IPS-18c (cell line): ENCODE data around the gene CITED4.

ENCODE experiments used
- H3K4me3 ChIP-seq: 2 replicates; pipeline ENCODE4 v1.7.0; 2013; ENCODE audit warnings: low read depth, mild to moderate bottlenecking, low read length, moderate library complexity; ENCODE audit not compliant: insufficient read depth
- H3K9me3 ChIP-seq: one replicate; pipeline ENCODE4 v1.6.1; 2013; ENCODE audit warnings: mild to moderate bottlenecking, low read length, moderate library complexity; ENCODE audit not compliant: control insufficient read depth, insufficient read depth

Gene CITED4

GRCh38 chr1:40868051-40868723, 6.0 kb upstream of the CITED4 start:
- Histone ChIP-seq H3K4me3 (no peak overlapping the region), H3K9me3 (peaks cover 2% of the 10 kb centered on the region)

- no peaks in the 10 kb centered on the region for H3K9me3 ChIP-seq
- H3K4me3 ChIP-seq, result peak overlapping the region; percentile 61
Observed at GRCh38 chr1:40861224-40862003, 749 bp downstream of the CITED4 start.

GRCh38 chr1:40860706-40861223, 1.4 kb downstream of the CITED4 start:
- Histone ChIP-seq H3K4me3 (peak overlapping the region; percentile 52), H3K9me3 (no peaks in the 10 kb centered on the region)

GRCh38 chr1:40858856-40859416, 3.2 kb downstream of the CITED4 start:
- H3K4me3 ChIP-seq, result no peak overlapping the region
- no peaks in the 10 kb centered on the region for H3K9me3 ChIP-seq

GRCh38 chr1:40857737-40858136, 4.4 kb downstream of the CITED4 start:
- Histone ChIP-seq H3K4me3 (no peak overlapping the region), H3K9me3 (no peaks in the 10 kb centered on the region)

DNA sequence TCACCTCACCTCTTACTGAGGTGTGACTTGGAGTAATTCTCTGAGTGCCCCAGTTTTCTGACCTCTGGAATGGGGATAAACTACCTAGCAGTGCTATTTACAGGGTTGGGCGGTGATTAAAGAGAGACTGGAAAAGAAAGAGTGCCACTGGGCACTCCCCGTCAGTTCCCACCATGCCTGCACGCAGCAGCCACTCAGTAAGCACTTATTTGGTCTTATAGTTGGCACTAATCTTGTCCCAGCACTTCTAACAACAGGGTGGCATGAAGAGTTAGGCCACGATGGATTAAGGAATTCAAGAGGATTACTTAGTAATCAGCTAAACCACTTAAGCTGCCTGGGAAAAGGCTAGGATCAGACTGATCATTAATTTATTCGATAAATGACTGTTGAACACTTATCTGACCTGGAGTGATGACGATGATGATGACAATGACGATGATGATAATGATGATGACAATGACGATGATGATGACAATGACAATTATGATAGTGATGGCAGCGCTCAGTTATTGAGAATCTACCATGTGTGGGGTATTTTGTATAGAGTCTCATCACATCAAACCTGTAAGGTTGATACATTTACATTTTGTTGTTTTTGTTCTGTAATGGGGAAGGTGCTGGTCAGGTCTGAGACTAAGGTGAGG, 5.4 kb downstream of the CITED4 start:
- no peaks in the 10 kb centered on the region for H3K9me3 ChIP-seq
- H3K4me3 ChIP-seq, result no peak overlapping the region

DNA sequence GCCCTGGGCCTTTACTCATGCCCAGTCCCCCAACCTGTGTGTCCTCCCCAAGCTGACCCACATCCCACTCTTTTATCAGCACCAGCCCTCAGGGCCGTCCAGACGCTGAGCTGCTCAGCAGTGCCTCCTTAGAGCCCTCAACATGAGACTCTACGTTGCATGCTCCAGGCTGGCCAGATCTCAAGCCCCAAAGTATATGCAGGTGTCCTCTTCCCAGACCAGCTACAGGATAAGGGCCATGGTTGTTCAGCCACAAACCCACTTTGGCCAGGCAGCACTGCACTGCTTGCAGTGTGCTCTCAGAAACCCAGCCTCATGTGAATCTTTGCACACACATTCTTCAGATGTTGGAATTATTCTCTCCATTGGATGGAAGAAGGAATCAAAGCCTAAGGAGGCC, 6.0 kb downstream of the CITED4 start:
- Histone ChIP-seq H3K4me3 (no peak overlapping the region), H3K9me3 (no peaks in the 10 kb centered on the region)

DNA sequence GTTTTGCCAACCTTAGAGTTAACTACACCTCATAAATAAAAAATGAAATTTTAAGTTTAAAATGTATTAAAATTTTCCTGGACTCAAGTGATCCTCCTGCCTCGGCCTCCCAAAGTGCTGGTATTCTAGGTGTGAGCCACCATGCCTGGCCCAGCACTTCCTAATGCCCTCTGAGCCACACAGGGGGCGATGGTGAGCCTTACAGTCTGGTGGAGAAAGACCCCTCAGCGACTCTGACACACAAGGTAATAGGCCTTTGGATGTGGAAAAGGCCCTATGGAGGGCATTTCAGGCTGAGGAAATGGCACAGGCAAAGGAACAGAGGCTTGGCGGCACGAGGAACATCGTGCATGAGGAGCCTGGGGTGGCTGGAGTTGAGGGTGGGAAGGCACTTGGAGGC, 6.7 kb downstream of the CITED4 start:
- Histone ChIP-seq H3K9me3 (no peaks in the 10 kb centered on the region), H3K4me3 (no peak overlapping the region)

- H3K4me3 ChIP-seq, result no peak overlapping the region
- H3K9me3 ChIP-seq, result no peaks in the 10 kb centered on the region
Observed at GRCh38 chr1:40853885-40854170, 8.3 kb downstream of the CITED4 start.

GRCh38 chr1:40853113-40853884, 8.9 kb downstream of the CITED4 start:
- H3K4me3 ChIP-seq, result no peak overlapping the region
- H3K9me3 ChIP-seq, result no peaks in the 10 kb centered on the region

DNA sequence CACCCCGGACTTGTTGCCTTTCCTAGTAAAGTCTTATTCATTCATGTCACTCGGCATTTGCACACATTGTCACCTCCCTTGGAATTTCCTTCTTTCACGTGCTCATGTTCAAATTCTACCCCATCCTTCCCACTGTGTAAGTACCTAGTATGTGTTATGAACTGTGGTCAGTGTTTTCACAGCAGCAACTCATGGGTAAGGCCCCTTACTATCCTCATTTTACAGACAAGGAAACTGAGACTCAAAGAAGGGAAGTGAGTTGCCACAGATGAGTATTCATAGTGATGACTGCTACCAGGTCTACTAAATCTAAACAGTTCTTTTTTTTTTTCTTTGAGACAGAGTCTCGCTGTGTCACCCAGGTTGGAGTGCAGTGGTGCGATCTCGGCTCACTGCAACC, 10.5 kb downstream of the CITED4 start:
- H3K9me3 ChIP-seq, result no peaks in the 10 kb centered on the region
- H3K4me3 ChIP-seq, result no peak overlapping the region

GRCh38 chr1:40849801-40850592, 12.2 kb downstream of the CITED4 start:
- Histone ChIP-seq H3K9me3 (no peaks in the 10 kb centered on the region), H3K4me3 (no peak overlapping the region)

DNA sequence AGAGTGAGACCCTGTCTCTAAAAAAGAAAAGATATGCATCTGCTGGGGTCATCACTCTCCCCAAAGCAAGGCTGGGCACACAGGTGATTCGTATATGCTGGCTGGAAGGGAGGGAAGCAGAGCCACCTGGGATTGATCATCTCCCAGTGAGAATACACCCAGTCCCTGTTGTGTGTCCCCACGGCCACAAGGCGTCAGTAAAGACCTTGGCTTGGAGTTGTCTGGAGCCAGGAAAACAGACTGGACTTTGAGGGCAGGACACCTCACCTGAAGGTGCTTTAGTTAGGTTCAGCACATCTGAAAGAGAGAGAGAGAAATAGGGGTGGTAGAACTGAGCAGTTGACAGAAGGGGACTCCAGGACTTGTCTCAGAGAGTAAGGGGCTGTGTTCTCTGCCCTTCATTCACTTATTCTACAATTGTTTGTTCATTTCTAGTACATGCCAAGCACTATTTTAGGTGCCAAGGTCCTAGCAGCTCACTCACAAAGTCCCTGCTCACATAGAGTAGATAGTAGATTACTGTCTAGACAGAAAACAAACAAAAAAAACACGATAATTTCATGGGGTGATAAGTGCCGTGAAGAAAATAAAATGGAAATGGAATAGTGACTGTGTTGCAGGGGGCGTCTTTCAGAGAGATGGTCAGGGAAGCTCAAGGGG, 13.5 kb downstream of the CITED4 start:
- no peak overlapping the region for H3K4me3 ChIP-seq
- no peaks in the 10 kb centered on the region for H3K9me3 ChIP-seq

DNA sequence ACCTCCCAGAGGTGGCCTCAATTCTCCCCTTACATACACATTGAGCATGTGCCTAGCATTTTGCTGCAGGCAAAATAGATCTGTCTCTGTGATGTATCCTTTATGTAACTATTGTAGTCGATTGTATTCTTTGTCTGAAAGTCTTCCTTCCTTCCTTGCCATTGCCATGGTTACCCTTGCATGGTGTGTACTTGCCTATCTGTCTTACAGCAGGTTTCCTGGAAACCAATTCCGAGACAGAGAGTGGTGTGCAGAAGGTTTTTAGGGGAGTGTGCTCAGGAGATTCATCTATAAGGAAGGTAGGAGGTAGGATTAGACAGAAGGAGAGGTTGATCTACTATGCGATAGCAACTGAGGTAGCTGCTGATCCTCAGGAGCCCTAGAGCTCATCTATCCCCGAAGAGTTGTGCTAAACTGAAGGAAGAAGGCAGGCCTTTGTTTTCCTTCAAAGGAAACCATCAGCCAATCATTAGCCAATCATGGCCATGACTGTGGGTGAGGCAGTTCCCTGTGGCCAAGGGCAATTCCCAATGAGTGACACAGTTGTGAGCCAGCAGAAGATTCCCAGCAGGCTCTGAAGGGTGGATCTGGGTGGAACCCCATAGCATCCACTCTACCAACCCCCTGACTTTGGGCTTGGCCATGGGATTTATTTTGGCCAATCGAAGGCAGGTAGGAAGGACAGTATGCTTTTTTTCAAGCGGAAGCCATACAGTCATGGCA, 15.0 kb downstream of the CITED4 start:
- H3K4me3 ChIP-seq, result no peak overlapping the region; the same call in 1 of the 2 replicates
- H3K9me3 ChIP-seq, result no peaks in the 10 kb centered on the region

- Histone ChIP-seq H3K4me3 (no peak overlapping the region), H3K9me3 (no peaks in the 10 kb centered on the region)
Observed at GRCh38 chr1:40845895-40846294, 16.3 kb downstream of the CITED4 start.
